Mucosa of descending colon (tissue), 3 donors: Measurements from ENCODE around the gene SCAP. TPM values are rescaled to one million over a fixed set of nuclear protein-coding genes. Genes with fewer than 3 reads are reported as not detected.
"Not testable (repeated sequence)": the region's sequence is repeated elsewhere in the genome, so short reads cannot be mapped to it uniquely, and the experiment has no call there.

Experiments
- ATAC-seq: fragments of 200-7000 bp; cut with Tn5 transposase; one replicate; pipeline ENCODE4 v1.9.1; 2020; ENCODE audit warnings: mild to moderate bottlenecking, moderate library complexity
- DNase-seq, 3 donors: peaks; one replicate each; pipeline ENCODE4 v3.0.0-alpha.2; 2020
- H3K36me3 ChIP-seq: fragments of 200-600 bp; one replicate; pipeline ENCODE4 v1.8.0; 2021; ENCODE audit warnings: low read depth, mild to moderate bottlenecking
- H3K4me1 ChIP-seq: fragments of 200-600 bp; one replicate; pipeline ENCODE4 v1.8.0; 2021; ENCODE audit warnings: low read depth, mild to moderate bottlenecking
- H3K4me3 ChIP-seq: fragments of 200-600 bp; one replicate; pipeline ENCODE4 v1.8.0; 2021; ENCODE audit warnings: mild to moderate bottlenecking
- H3K9me3 ChIP-seq: fragments of 200-600 bp; one replicate; pipeline ENCODE4 v1.8.0; 2021; ENCODE audit warnings: mild to moderate bottlenecking
- CTCF ChIP-seq: fragments of 200-600 bp; IDR thresholded peaks from one replicate; pipeline ENCODE4 v1.8.0; 2022; ENCODE audit warnings: antibody characterized with exemption, mild to moderate bottlenecking
- intact Hi-C, 2 donors: fragments of 100-400 bp; cut with DNase I in 1 of 2; cut with micrococcal nuclease in 1 of 2; formaldehyde crosslinking; loops; one replicate each; pipeline versions ENCODE4 v1.11.0 to v1.11.1; 2022; cut with DNase I, micrococcal nuclease
- total RNA-seq, 3 donors: library from RNA; stranded (reverse); fragmentation: NEBNext Ultra II Directional in 2 of 3; extraction: Animal tissue kit (Norgen Biotek cat#: 25700) in 2 of 3; gene quantifications; one replicate each; pipeline versions ENCODE4 v1.2.1 to v1.2.4, GENCODE V29; 2021 to 2023
- donor health status: DM: no; HTN: no; CAD: no; lungs with moderate emphysema.
- donor health status: DM: no; HTN: no; CAD: no.
- donor health status: DM: no; HTN: yes; CAD: no.

SCAP gene
- total RNA-seq, 3 donors from 2014 or later, result 107 to 151 (median 115) TPM

DNA sequence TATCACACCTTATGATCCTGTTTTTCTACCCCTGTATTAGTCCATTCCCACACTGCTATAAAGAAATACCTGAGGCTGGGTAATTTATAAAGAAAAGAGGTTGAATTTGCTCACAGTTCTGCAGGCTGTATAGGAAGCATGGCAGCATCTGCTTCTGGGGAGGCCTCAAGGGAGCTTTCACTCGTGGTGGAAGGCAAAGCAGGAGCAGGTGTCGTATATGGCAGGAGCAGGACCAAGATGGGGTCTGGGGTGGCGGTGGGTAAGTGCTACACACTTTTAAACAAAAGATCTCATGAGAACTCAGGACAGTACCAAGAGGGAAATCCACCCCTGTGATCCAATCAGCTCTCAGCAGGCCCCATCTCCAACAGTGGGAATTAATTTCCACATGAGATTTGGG lies 15.4 kb upstream of the SCAP start:
- H3K36me3 ChIP-seq, result no peaks in the 10 kb centered on the region

DNA sequence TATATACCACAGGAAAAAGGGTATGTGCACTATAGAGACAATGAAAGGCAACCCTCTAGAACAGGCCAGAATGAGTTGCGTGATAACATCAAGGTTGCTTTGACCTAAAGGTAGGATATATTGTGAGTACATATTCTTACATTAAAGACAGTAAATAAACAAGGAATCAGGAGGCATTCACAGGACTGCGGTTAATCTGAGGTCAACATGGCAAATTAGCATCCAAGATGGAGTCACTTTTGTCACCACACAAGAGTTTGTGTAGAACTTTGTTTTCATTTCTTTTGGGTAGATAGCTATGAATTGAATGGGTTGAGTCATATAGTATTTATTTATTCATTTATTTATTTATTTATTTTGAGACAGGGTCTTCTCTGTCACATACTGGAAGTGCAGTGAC lies 11.5 kb upstream of the SCAP start:
- intact Hi-C loops, result no loop called here
- H3K9me3 ChIP-seq, result no peaks in the 10 kb centered on the region
- H3K4me3 ChIP-seq, result no peak overlapping the region
- ATAC-seq (no peak), DNase-seq (no peak)
- no peaks in the 10 kb centered on the region for H3K36me3 ChIP-seq
- TF ChIP-seq CTCF, result no peak
- H3K4me1 ChIP-seq, result no peaks in the 10 kb centered on the region

More for the DNA sequence above, 15.4 kb upstream of the SCAP start:
- H3K4me1 ChIP-seq, result no peaks in the 10 kb centered on the region
- no peak for TF ChIP-seq CTCF
- no peak overlapping the region for H3K4me3 ChIP-seq
- ATAC-seq (no peak), DNase-seq (no peak)
- H3K9me3 ChIP-seq, result no peaks in the 10 kb centered on the region
- intact Hi-C loops, result no loop called here

DNA sequence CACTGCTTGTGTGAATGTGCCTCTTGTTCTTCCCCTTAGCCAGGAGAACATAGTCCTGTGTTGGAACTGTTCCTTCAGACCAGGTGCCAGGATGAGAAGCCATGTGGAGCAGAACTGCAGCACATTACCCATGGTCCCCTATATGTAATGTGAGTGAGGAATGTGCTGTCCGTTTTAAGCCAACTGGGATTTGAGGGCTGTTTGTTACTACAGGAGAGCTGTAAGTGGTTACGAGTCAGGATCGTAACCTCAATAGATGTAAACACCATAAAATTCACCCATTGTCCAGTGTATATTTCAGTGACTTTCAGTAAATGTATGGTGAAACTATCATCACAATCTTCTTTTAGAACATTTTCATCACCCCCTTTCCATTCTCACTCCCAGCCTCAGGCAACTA lies 10.1 kb upstream of the SCAP start:
- DNase-seq (no peak), ATAC-seq (no peak)
- H3K4me1 ChIP-seq, result no peaks in the 10 kb centered on the region
- TF ChIP-seq CTCF, result no peak
- intact Hi-C loops, result no loop called here
- no peaks in the 10 kb centered on the region for H3K36me3 ChIP-seq
- no peaks in the 10 kb centered on the region for H3K9me3 ChIP-seq
- H3K4me3 ChIP-seq, result no peak overlapping the region

GRCh38 chr3:47482366-47482765 lies 6.6 kb upstream of the SCAP start:
- Histone ChIP-seq H3K36me3 (no peaks in the 10 kb centered on the region), H3K4me3 (no peak overlapping the region), H3K9me3 (no peaks in the 10 kb centered on the region), H3K4me1 (no peaks in the 10 kb centered on the region)
- ATAC-seq (no peak), DNase-seq (no peak)
- intact Hi-C loops, result no loop called here
- TF ChIP-seq CTCF, result no peak

DNA sequence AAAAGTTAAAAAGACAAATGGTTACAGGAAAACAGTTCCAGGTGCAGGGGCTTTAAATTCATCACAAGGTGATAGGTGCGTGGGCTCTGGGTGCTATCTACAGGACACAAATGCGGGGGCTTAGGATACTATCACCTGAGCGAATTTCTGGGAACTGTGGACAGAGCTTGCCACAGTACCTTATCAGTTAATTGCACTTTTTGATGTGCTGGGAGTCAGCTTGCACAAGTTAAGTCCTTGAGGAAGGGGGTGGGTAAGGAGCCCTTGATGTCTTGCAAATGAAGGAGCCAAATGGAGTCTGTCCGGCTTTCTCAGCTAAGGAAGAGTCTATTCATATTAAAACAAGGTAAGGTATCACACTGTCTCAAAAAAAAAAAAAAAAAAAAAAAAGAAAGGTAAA lies 6.0 kb upstream of the SCAP start:
- H3K4me3 ChIP-seq, DNase-seq, H3K4me1 ChIP-seq, H3K36me3 ChIP-seq, H3K9me3 ChIP-seq, ATAC-seq, intact Hi-C loops: not testable (repeated sequence)

- intact Hi-C loops, DNase-seq, ATAC-seq: not testable (repeated sequence)
Observed at GRCh38 chr3:47480267-47480666, 4.5 kb upstream of the SCAP start.

GRCh38 chr3:47479826-47480160 lies 4.1 kb upstream of the SCAP start:
- H3K9me3 ChIP-seq, result no peaks in the 10 kb centered on the region
- no peak for ATAC-seq
- H3K36me3 ChIP-seq, result no peaks in the 10 kb centered on the region
- H3K4me1 ChIP-seq, result peaks cover 11% of the 10 kb centered on the region
- no peak for DNase-seq
- no peak overlapping the region for H3K4me3 ChIP-seq
- TF ChIP-seq CTCF, result no peak
- intact Hi-C loops, result loop anchor here in 1 of 2 donors (10.0 kb wide), 1 partner anchor 55 kb away; no protein-coding TSS in a partner anchor

More at GRCh38 chr3:47480267-47480666, 4.5 kb upstream of the SCAP start:
- not testable (repeated sequence) for H3K9me3 ChIP-seq, H3K36me3 ChIP-seq, H3K4me3 ChIP-seq
- H3K4me1 ChIP-seq, result peaks cover 11% of the 10 kb centered on the region
